Suppressor macrophage treated with lipopolysaccharide for 1 hour (primary cell): Measurements from ENCODE around the gene LARP4.
"Not testable (repeated sequence)": the region's sequence is repeated elsewhere in the genome, so short reads cannot be mapped to it uniquely, and the experiment has no call there.

Experiments used
- DNase-seq, 3 donors: peaks; one replicate each; pipeline ENCODE4 v3.0.0-alpha.2; 2020 to 2022

The LARP4 gene

GRCh38 chr12:50488801-50489200 is 88.1 kb downstream of the LARP4 start:
- DNase-seq = no peak

- DNase-seq = not testable (repeated sequence)
Observed at GRCh38 chr12:50498119-50498518, 97.4 kb downstream of the LARP4 start.

GRCh38 chr12:50504798-50505674 is 104.4 kb downstream of the LARP4 start, which contains the start of gene DIP2B:
DIP2B (plus strand) TSS chr12:50504985; CDS start chr12:50505141, 156 bp downstream.
- DNase-seq = peak; percentile 95 to 98 (median 97)

- peak; percentile 66 to 72 (median 67) for DNase-seq
Observed at GRCh38 chr12:50505675-50506530, 105.2 kb downstream of the LARP4 start.

GRCh38 chr12:50506753-50507473 is 106.2 kb downstream of the LARP4 start:
- DNase-seq = no peak

- DNase-seq = no peak
Observed at GRCh38 chr12:50507474-50507838, 106.8 kb downstream of the LARP4 start.

- no peak for DNase-seq
Observed at GRCh38 chr12:50507930-50508329, 107.2 kb downstream of the LARP4 start.

GRCh38 chr12:50508414-50508813 is 107.7 kb downstream of the LARP4 start:
- DNase-seq = peak; percentile 30 to 61 (median 58)

DNA sequence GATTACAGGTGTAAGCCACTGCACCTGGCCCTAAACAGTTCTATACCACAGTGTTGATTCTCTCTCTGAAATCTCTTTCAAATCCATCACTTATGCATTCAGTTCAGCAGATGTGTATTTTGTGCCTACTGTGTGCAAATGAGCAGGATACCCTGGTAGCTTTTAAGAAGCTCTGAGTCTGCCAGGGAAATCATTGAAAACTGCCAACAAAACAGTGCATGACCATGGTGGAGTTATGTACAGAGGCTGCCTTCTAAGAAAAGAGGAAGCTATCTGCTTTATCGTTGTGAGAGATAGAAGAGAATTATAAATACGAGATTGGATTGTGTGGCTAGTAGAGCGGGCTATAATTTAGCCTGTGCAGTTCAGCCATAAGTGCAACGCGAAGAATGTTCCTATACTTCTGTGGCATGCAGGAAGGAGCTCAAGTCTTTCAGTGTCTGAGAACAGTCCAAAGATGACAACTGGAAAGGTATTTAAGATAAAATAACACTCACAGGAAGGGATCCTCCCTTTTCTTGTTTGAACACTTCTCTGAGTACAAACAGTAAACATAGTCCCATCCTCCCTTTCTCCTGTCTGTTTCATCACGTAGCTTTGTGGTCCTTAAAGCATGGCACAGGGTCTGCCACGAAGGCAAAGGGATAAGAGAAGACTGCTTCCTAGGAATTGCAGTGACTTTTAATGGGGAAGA is 108.4 kb downstream of the LARP4 start:
- peak in 2 of 3 donors; percentile 36 to 38 for DNase-seq

- no peak for DNase-seq
Observed at GRCh38 chr12:50514526-50515276, 114.0 kb downstream of the LARP4 start.

DNA sequence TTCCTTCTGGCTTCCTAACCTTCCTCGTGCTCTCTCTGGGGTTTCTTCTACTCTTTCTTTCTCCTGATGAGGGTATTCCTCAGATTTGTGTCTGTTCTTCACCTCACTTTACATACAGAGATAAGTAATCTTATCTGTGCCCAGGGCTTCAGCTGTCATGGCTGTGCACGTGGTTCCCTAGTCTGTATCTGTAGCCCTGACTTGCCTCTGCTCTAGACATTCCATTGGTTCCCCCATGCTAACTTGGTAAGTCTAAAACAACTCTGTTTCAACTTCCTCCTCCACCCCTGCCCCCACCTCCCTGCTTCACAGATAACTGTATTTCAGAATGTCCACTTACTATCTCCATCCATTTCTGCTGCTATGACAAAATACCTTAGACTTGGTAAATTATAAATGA is 114.9 kb downstream of the LARP4 start:
- peak in 2 of 3 donors; percentile 36 to 42 for DNase-seq

- DNase-seq = peak; percentile 85 to 99 (median 97)
Observed at GRCh38 chr12:50517421-50518048, 116.8 kb downstream of the LARP4 start.

DNA sequence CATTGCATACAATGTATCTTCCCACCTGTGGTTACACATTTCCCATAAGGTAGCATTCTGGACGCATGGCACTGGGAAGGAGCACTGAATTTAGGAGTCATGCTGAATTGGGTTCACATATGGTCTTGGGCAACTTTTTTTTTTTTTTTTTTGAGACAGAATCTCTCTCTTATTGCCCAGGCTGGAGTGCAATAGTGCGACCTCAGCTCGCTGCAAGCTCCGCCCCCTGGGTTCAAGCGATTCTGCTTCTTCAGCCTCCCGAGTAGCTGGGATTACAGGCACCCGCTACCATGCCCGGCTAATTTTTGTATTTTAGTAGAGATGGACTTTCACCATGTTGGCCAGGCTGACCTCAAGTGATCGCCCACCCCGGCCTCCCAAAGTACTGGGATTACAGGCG is 117.4 kb downstream of the LARP4 start:
- peak in 1 of 3 donors; percentile 69 for DNase-seq

DNA sequence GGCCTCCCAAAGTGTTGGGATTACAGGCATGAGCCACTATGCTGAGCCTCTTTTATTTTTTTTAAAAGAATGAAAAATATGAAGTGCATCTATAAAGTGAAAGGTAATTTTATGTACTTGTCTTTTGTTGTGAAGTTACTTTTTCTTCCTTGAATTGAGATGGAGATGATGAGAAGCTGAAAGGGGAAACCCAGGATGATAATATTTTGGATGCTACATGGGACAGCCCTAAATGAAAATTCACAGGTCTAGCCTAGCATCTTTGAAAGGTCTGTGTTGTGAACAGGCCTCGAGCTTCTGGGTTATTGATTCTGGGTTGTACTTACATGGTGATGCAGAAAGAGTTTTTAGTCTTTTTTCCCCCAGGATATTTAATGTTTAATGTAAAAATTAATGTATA is 118.7 kb downstream of the LARP4 start:
- DNase-seq = peak in 2 of 3 donors; percentile 52 to 68

GRCh38 chr12:50520416-50521207 is 119.9 kb downstream of the LARP4 start:
- DNase-seq = peak in 2 of 3 donors; percentile 49 to 69

GRCh38 chr12:50521781-50522180 is 121.1 kb downstream of the LARP4 start:
- DNase-seq = not testable (repeated sequence)

GRCh38 chr12:50523772-50524171 is 123.1 kb downstream of the LARP4 start:
- DNase-seq = no peak

DNA sequence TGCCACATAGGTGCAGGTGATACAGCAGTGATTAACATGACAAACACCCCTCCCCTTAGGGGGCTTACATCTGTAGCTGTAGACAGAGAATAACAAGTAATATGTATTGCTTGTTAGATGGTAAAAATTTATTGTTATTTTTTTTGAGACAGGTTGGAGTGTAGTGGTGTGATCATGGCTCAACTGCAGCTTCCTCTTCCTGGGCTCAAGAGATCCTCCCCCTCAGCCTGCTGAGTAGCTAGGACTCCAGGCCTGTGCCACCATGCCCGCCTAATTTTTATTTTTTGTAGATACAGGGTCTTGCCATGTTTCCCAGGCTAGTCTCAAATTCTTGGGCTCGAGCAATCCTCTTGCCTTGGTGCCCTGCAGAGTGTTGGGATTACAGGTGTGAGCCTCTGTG is 123.9 kb downstream of the LARP4 start:
- DNase-seq = peak in 1 of 3 donors; percentile 39

DNA sequence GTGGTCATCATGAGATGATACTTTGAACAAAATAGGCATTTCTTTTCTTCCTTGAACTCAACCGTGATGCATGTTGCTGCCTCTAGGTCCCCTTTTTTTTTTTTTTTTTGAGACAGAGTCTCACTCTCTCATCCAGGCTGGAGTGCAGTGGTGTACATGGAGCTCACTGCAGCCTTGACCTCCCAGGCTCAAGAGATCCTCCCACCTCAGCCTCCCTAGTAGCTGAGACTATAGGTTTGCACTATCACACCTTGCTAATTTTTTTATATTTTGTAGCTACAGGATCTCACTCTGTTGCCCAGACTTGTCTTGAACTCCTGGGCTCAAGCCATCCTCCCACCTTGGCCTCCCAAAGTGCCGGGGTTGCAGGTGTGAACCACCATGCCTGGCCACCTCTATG is 124.7 kb downstream of the LARP4 start:
- no peak for DNase-seq

DNA sequence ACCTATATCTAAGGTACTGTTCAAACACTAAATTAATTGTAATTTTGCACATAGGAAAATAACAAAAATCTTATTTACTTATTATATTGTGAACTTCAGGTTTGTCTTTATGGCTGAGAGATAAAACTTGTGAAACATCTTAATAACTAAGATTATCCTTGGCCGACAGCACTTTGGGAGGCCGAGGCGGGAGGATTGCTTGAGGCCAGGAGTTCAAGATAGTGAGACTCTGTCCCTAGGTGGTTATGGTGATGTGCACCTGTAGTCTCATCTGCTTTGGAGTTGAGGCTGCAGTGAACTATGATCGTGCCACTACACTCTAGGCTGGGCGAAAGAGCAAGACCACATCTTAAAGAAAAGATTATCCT is 126.7 kb downstream of the LARP4 start:
- DNase-seq = no peak
